ENCODE results near the gene NF1. TPM values are rescaled to one million over a fixed set of nuclear protein-coding genes. Genes with fewer than 3 reads are reported as not detected.

Gene NF1
- total RNA-seq, 1 experiment from 2014 or later = 16.4 TPM

- H3K4me2 ChIP-seq (ENCODE audit: low read length) = no peak overlapping the region
- no peak overlapping the region for H3K27ac ChIP-seq (ENCODE audit: low read length)
- H3K36me3 ChIP-seq (ENCODE audit: low read depth, low read length) = no peaks in the 10 kb centered on the region
- no peak overlapping the region for H2AFZ ChIP-seq (ENCODE audit: low read length)
- POLR2A ChIA-PET (ENCODE audit: unreplicated experiment) = no interaction called here
- H3K9ac ChIP-seq (ENCODE audit: low read length) = no peak overlapping the region
- no peaks in the 10 kb centered on the region for H3K9me2 ChIP-seq (replicated peaks; ENCODE audit: low read length)
- no peaks in the 10 kb centered on the region for H3K4me1 ChIP-seq (ENCODE audit: insufficient read depth, low read length)
- CTCF ChIA-PET = no interaction called here
- peaks cover 39% of the 10 kb centered on the region for H3K79me2 ChIP-seq (ENCODE audit: low read length)
- intact Hi-C loops (cut with micrococcal nuclease) = no loop called here
- no peak overlapping the region for H3K4me3 ChIP-seq (ENCODE audit: low read length)
- no peaks in the 10 kb centered on the region for H4K20me1 ChIP-seq (ENCODE audit: low read length)
- H3K27me3 ChIP-seq (ENCODE audit: low read length) = no peaks in the 10 kb centered on the region
- no TSS peak for BruUV-seq (replicated peaks)
- H3F3A ChIP-seq (ENCODE audit: low read length, unreplicated experiment) = no peaks in the 10 kb centered on the region
- ATAC-seq (no peak), DNase-seq (no peak)
- no peaks in the 10 kb centered on the region for H3K9me3 ChIP-seq (ENCODE audit: low read length)
- TF ChIP-seq EZH2phosphoT487 (IDR thresholded peaks at IDR 0.05; ENCODE audit: borderline replicate concordance, low read length) = no peak
- TF ChIP-seq EZH2 (IDR thresholded peaks at IDR 0.05; ENCODE audit: low read length, unreplicated experiment) = no peak
- no peak for TF ChIP-seq CTCF (conservative IDR thresholded peaks at IDR 0.05; ENCODE audit: low read depth, low read length)
Measured at GRCh38 chr17:31131299-31131698, 36.5 kb downstream of the NF1 start.

GRCh38 chr17:31132977-31133376, 38.2 kb downstream of the NF1 start:
- intact Hi-C loops (cut with micrococcal nuclease) = no loop called here
- Histone ChIP-seq H3K4me2 (ENCODE audit: low read length) (no peak overlapping the region), H3K27me3 (ENCODE audit: low read length) (no peaks in the 10 kb centered on the region), H3K27ac (ENCODE audit: low read length) (no peak overlapping the region), H4K20me1 (ENCODE audit: low read length) (no peaks in the 10 kb centered on the region), H3K4me3 (ENCODE audit: low read length) (no peak overlapping the region), H3K9me3 (ENCODE audit: low read length) (no peaks in the 10 kb centered on the region), H3K4me1 (ENCODE audit: insufficient read depth, low read length) (no peaks in the 10 kb centered on the region), H3K9me2 (replicated peaks; ENCODE audit: low read length) (no peaks in the 10 kb centered on the region), H2AFZ (ENCODE audit: low read length) (no peak overlapping the region), H3K9ac (ENCODE audit: low read length) (no peak overlapping the region), H3F3A (ENCODE audit: low read length, unreplicated experiment) (no peaks in the 10 kb centered on the region), H3K36me3 (ENCODE audit: low read depth, low read length) (no peaks in the 10 kb centered on the region), H3K79me2 (ENCODE audit: low read length) (peaks cover 36% of the 10 kb centered on the region)
- ChIA-PET POLR2A (ENCODE audit: unreplicated experiment) (no interaction called here), CTCF (no interaction called here)
- DNase-seq = no peak
- no TSS peak for BruUV-seq (replicated peaks)
- no peak for ATAC-seq
- TF ChIP-seq EZH2 (IDR thresholded peaks at IDR 0.05; ENCODE audit: low read length, unreplicated experiment) (no peak), CTCF (conservative IDR thresholded peaks at IDR 0.05; ENCODE audit: low read depth, low read length) (no peak), EZH2phosphoT487 (IDR thresholded peaks at IDR 0.05; ENCODE audit: borderline replicate concordance, low read length) (no peak)

- no TSS peak for BruUV-seq (replicated peaks)
- POLR2A ChIA-PET (ENCODE audit: unreplicated experiment) = no interaction called here
Measured at GRCh38 chr17:31134576-31134975, 39.8 kb downstream of the NF1 start.

More at GRCh38 chr17:31134576-31134975, 39.8 kb downstream of the NF1 start:
- Histone ChIP-seq H3K4me3 (ENCODE audit: low read length) (no peak overlapping the region), H2AFZ (ENCODE audit: low read length) (no peak overlapping the region), H3K27me3 (ENCODE audit: low read length) (no peaks in the 10 kb centered on the region), H3K9me2 (replicated peaks; ENCODE audit: low read length) (no peaks in the 10 kb centered on the region), H4K20me1 (ENCODE audit: low read length) (no peaks in the 10 kb centered on the region), H3K9me3 (ENCODE audit: low read length) (no peaks in the 10 kb centered on the region), H3K4me2 (ENCODE audit: low read length) (no peak overlapping the region), H3K27ac (ENCODE audit: low read length) (no peak overlapping the region), H3K9ac (ENCODE audit: low read length) (no peak overlapping the region), H3F3A (ENCODE audit: low read length, unreplicated experiment) (no peaks in the 10 kb centered on the region), H3K4me1 (ENCODE audit: insufficient read depth, low read length) (no peaks in the 10 kb centered on the region), H3K36me3 (ENCODE audit: low read depth, low read length) (no peaks in the 10 kb centered on the region), H3K79me2 (ENCODE audit: low read length) (peaks cover 32% of the 10 kb centered on the region)
- ATAC-seq (no peak), DNase-seq (no peak)
- CTCF ChIA-PET = no interaction called here
- intact Hi-C loops (cut with micrococcal nuclease) = no loop called here
- TF ChIP-seq CTCF (conservative IDR thresholded peaks at IDR 0.05; ENCODE audit: low read depth, low read length) = no peak
- TF ChIP-seq EZH2phosphoT487 (IDR thresholded peaks at IDR 0.05; ENCODE audit: borderline replicate concordance, low read length) = no peak
- TF ChIP-seq EZH2 (IDR thresholded peaks at IDR 0.05; ENCODE audit: low read length, unreplicated experiment) = no peak

Measured in PC-3 (cell line).